ENCODE results near the gene ZNF628. TPM values are rescaled to one million over a fixed set of nuclear protein-coding genes. Genes with fewer than 3 reads are reported as not detected.
"Not testable (repeated sequence)": the region's sequence is repeated elsewhere in the genome, so short reads cannot be mapped to it uniquely, and the experiment has no call there.

The ZNF628 gene
- total RNA-seq, 4 donors from 2014 or later: 2.4 to 13.0 (median 4.9) TPM

GRCh38 chr19:55495646-55496349, 19.4 kb downstream of the ZNF628 start:
- WGBS, 2 donors (ENCODE audit: low coverage in 1 of 2): 23 to 71% methylated on average over 2 to 3 of the region's 11 CpGs
- Histone ChIP-seq H3K4me3 (no peak overlapping the region), H3K4me1 (peaks cover 0 to 51% (median 6%) of the 10 kb centered on the region in 3 donors), H3K27me3 (no peaks in the 10 kb centered on the region), H3K27ac (no peak overlapping the region), H3K9me3 (no peaks in the 10 kb centered on the region), H3K36me3 (peaks cover 0 to 22% of the 10 kb centered on the region in 2 donors)
- ATAC-seq: no peak
- TF ChIP-seq EP300 (IDR thresholded peaks at IDR 0.05) (no peak), POLR2AphosphoS5 (IDR thresholded peaks at IDR 0.05) (no peak), POLR2A (IDR thresholded peaks at IDR 0.05) (no peak), CTCF (IDR thresholded peaks at IDR 0.05) (no peak)

GRCh38 chr19:55496820-55497219, 20.4 kb downstream of the ZNF628 start:
- H3K36me3 ChIP-seq: peaks cover 0 to 33% of the 10 kb centered on the region in 2 donors
- 40 to 73% methylated on average over 2 to 9 of the region's 10 CpGs for WGBS, 2 donors (ENCODE audit: low coverage in 1 of 2)
- H3K4me1 ChIP-seq: peaks cover 0 to 40% (median under 1%) of the 10 kb centered on the region in 3 donors
- H3K27ac ChIP-seq: peak overlapping the region in 1 of 4 donors; percentile 10
- H3K9me3 ChIP-seq, H3K4me3 ChIP-seq, ATAC-seq, H3K27me3 ChIP-seq: not testable (repeated sequence)

- Histone ChIP-seq H3K4me3 (no peak overlapping the region), H3K9me3 (no peaks in the 10 kb centered on the region), H3K4me1 (peaks cover 0 to 31% (median 0%) of the 10 kb centered on the region in 3 donors), H3K36me3 (peaks cover 0 to 36% of the 10 kb centered on the region in 2 donors), H3K27me3 (no peaks in the 10 kb centered on the region), H3K27ac (no peak overlapping the region)
- no peak for ATAC-seq
- 71% methylated on average over 2 of the region's 13 CpGs; no CpG with 5 or more reads in 1 of the 2 donors for WGBS, 2 donors (ENCODE audit: low coverage in 1 of 2)
- TF ChIP-seq POLR2A (IDR thresholded peaks at IDR 0.05) (no peak), POLR2AphosphoS5 (IDR thresholded peaks at IDR 0.05) (no peak), CTCF (IDR thresholded peaks at IDR 0.05) (no peak), EP300 (IDR thresholded peaks at IDR 0.05) (no peak)
Measured at GRCh38 chr19:55497763-55498162, 21.3 kb downstream of the ZNF628 start.

- TF ChIP-seq CTCF (IDR thresholded peaks at IDR 0.05) (no peak), EP300 (IDR thresholded peaks at IDR 0.05) (no peak), POLR2A (IDR thresholded peaks at IDR 0.05) (no peak), POLR2AphosphoS5 (IDR thresholded peaks at IDR 0.05) (no peak)
- WGBS, 2 donors (ENCODE audit: low coverage in 1 of 2): 23 to 25% methylated on average over 1 to 2 of the region's 2 CpGs
- no peak overlapping the region for H3K27ac ChIP-seq
Measured at GRCh38 chr19:55498246-55498840, 21.9 kb downstream of the ZNF628 start.

GRCh38 chr19:55500368-55500952, 24.0 kb downstream of the ZNF628 start:
- ATAC-seq: no peak
- Histone ChIP-seq H3K27me3 (no peaks in the 10 kb centered on the region), H3K4me1 (peaks cover 0 to 22% (median 0%) of the 10 kb centered on the region in 3 donors), H3K4me3 (no peak overlapping the region), H3K9me3 (no peaks in the 10 kb centered on the region), H3K27ac (no peak overlapping the region), H3K36me3 (peaks cover 0 to 36% of the 10 kb centered on the region in 2 donors)
- TF ChIP-seq CTCF (IDR thresholded peaks at IDR 0.05): no peak
- TF ChIP-seq POLR2AphosphoS5 (IDR thresholded peaks at IDR 0.05): no peak
- TF ChIP-seq POLR2A (IDR thresholded peaks at IDR 0.05): no peak
- no peak for TF ChIP-seq EP300 (IDR thresholded peaks at IDR 0.05)
- WGBS, 2 donors (ENCODE audit: low coverage in 1 of 2): 88 to 97% methylated on average over 4 to 12 of the region's 26 CpGs

More at GRCh38 chr19:55498246-55498840, 21.9 kb downstream of the ZNF628 start:
- ATAC-seq: no peak
- peaks cover 0 to 27% (median 0%) of the 10 kb centered on the region in 3 donors for H3K4me1 ChIP-seq
- H3K36me3 ChIP-seq: peaks cover 0 to 36% of the 10 kb centered on the region in 2 donors
- no peaks in the 10 kb centered on the region for H3K9me3 ChIP-seq
- no peak overlapping the region for H3K4me3 ChIP-seq
- H3K27me3 ChIP-seq: no peaks in the 10 kb centered on the region

Data from gastroesophageal sphincter (tissue), 4 donors.